Upper lobe of left lung (tissue), 4 donors: ENCODE measurements around the gene ST6GALNAC3.

ENCODE experiments used
- CTCF ChIP-seq, 6 experiments: fragments of 450-650 bp in 4 of 6; fragments of 200-600 bp in 2 of 6; sonication (generic) in 2 of 6; IDR thresholded peaks; one replicate each; pipeline ENCODE4 v1.5.1; 2016 to 2019; ENCODE audit warnings: antibody characterized with exemption in 6 of 6
- POLR2A ChIP-seq, 4 donors: fragments of 450-650 bp; IDR thresholded peaks; one replicate each; pipeline ENCODE4 v1.5.1; 2016 to 2017; ENCODE audit warnings: antibody characterized with exemption in 4 of 4, mild to moderate bottlenecking in 2 of 4
- POLR2AphosphoS5 ChIP-seq, 2 donors: sonication (generic); formaldehyde crosslinking; IDR thresholded peaks; one replicate each; pipeline ENCODE4 v1.5.1; 2017; ENCODE audit warnings: antibody characterized with exemption in 2 of 2

- no peak for TF ChIP-seq POLR2AphosphoS5 (IDR thresholded peaks at IDR 0.05)
- no peak for TF ChIP-seq CTCF (IDR thresholded peaks at IDR 0.05)
- TF ChIP-seq POLR2A (IDR thresholded peaks at IDR 0.05), result no peak
Measured at GRCh38 chr1:76507376-76507775, 432.8 kb downstream of the ST6GALNAC3 start.
